Neural cell (in vitro differentiated cells): ENCODE data around the gene FUT7.

Experiments used
- CTCF ChIP-seq: fragments of 450-650 bp; IDR thresholded peaks from 2 replicates; pipeline ENCODE4 v1.5.1; 2014; ENCODE audit warnings: antibody characterized with exemption, mild to moderate bottlenecking, moderate library complexity; ENCODE audit not compliant: poor library complexity, severe bottlenecking
- EP300 ChIP-seq: fragments of 450-650 bp; conservative IDR thresholded peaks from 2 replicates; pipeline ENCODE4 v1.6.1; 2014; ENCODE audit warnings: antibody characterized with exemption, mild to moderate bottlenecking, moderate library complexity; ENCODE audit not compliant: poor library complexity, severe bottlenecking

GRCh38 chr9:136992819-136993369 lies 39.0 kb downstream of the FUT7 start:
- TF ChIP-seq CTCF (no peak), EP300 (no peak)
